Astrocyte (in vitro differentiated cells and primary cell): ENCODE measurements around the gene CRISPLD2.

Experiments used
- EZH2 ChIP-seq: IDR thresholded peaks from 2 replicates; pipeline ENCODE4 v1.6.1; 2012; ENCODE audit warnings: mild to moderate bottlenecking, low read length, inconsistent platforms; ENCODE audit not compliant: insufficient read depth
- TF ChIP-seq, protein P1 (sequence below): IDR thresholded peaks from 2 replicates; pipeline ENCODE4 v1.5.1; 2011; ENCODE audit warnings: low read depth, mild to moderate bottlenecking, inconsistent platforms, low read length, moderate library complexity; ENCODE audit not compliant: insufficient read depth

DNA sequence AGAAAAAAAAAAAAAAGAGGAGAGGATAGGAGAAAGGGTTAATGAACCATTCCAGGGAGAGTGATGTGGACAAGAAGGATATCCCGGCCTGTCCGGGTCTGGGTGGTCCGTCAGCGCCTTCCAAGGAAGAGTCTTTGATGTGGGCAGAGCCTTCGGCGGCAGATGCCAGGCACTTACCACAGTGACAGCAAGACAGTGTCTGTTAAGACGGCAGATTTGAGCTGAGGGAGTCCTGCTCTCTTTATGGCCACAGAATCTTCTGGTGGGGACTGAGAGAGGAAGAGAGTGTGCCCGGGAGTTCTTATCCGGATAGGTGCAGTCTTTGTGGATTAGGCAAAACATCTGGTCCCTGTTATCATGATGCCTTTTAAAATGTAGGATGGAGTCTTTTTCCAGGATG, 96.4 kb downstream of the CRISPLD2 start:
- TF ChIP-seq, protein P1, sequence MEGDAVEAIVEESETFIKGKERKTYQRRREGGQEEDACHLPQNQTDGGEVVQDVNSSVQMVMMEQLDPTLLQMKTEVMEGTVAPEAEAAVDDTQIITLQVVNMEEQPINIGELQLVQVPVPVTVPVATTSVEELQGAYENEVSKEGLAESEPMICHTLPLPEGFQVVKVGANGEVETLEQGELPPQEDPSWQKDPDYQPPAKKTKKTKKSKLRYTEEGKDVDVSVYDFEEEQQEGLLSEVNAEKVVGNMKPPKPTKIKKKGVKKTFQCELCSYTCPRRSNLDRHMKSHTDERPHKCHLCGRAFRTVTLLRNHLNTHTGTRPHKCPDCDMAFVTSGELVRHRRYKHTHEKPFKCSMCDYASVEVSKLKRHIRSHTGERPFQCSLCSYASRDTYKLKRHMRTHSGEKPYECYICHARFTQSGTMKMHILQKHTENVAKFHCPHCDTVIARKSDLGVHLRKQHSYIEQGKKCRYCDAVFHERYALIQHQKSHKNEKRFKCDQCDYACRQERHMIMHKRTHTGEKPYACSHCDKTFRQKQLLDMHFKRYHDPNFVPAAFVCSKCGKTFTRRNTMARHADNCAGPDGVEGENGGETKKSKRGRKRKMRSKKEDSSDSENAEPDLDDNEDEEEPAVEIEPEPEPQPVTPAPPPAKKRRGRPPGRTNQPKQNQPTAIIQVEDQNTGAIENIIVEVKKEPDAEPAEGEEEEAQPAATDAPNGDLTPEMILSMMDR = no peak
- TF ChIP-seq EZH2 = no peak
